Adrenal gland (tissue), 5 donors: ENCODE results near the gene BRD4.

Experiments
- CTCF ChIP-seq, 6 experiments: fragments of 450-650 bp in 4 of 6; fragments of 200-600 bp in 2 of 6; sonication (generic) in 1 of 6; IDR thresholded peaks; 1 replicate in 5 of 6; 2 replicates in 1 of 6; pipeline versions ENCODE4 v1.5.1 to v1.8.0; 2016 to 2021; ENCODE audit warnings: antibody characterized with exemption in 6 of 6, mild to moderate bottlenecking in 2 of 6, moderate library complexity in 1 of 6
- POLR2A ChIP-seq, 2 donors: fragments of 450-650 bp; IDR thresholded peaks; one replicate each; pipeline ENCODE4 v1.6.1; 2017; ENCODE audit warnings: antibody characterized with exemption in 2 of 2, mild to moderate bottlenecking in 2 of 2, moderate library complexity in 1 of 2
- donor health status: DM: no; HTN: no; CAD: no.

GRCh38 chr19:15265214-15265849 lies 67.0 kb downstream of the BRD4 start:
- TF ChIP-seq CTCF (IDR thresholded peaks at IDR 0.05) (no peak), POLR2A (IDR thresholded peaks at IDR 0.05) (no peak)
